HTR-8/SVneo (cell line): ENCODE measurements around the gene CACNG4.
"Not testable (repeated sequence)": the region's sequence is repeated elsewhere in the genome, so short reads cannot be mapped to it uniquely, and the experiment has no call there.

Experiments used
- DNase-seq: peaks from one replicate; pipeline ENCODE4 v3.0.0; 2011; ENCODE audit warnings: low spot score, mixed read lengths; ENCODE audit not compliant: insufficient read length
- FAIRE-seq: peaks from 2 replicates; lab custom pipeline; 2011; peaks lifted over from hg19 to GRCh38; lab: Jason Lieb, UNC

The CACNG4 gene

GRCh38 chr17:66957951-66958579 lies 6.4 kb upstream of the CACNG4 start:
- FAIRE-seq (no peak), DNase-seq (no peak)

DNA sequence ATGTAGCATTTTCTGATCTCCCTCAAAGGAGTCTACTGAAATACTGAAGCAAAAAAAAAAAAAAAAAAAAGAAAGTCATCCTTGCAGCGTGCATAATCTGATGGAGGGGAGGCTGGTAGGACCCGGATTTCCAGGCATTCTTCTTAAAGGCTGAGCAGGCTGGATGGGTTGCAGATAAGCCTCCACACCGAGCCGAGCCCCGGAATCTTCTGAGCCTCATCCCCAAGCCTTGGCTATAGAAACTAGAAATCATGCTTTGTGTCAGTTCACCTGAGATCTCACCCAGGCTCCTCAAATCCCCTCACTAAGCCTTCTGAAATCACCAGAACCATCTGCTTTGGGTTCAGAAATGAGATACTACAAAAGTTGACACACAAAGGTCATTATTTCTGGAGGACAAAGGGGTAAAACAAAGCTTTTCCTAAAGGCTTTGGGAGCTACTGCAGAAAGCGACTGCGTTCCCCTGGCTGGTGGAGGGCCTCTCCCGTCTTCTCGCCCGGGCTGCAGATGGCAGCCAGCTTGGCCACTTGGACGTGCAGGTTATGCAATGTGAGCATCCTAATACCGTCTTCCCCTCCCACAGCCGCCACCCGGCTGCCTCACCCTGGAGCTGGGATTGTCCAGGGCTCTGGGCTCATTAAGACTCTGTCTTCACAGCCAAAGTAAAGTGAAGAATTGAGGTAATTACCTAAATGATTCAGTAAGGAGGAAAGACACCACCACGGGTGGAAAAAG lies 4.7 kb upstream of the CACNG4 start:
- DNase-seq (no peak), FAIRE-seq (no peak)

- FAIRE-seq: peak; percentile 31
- DNase-seq: no peak
Observed at GRCh38 chr17:66960613-66961012, 3.9 kb upstream of the CACNG4 start.

- DNase-seq (no peak), FAIRE-seq (no peak)
Observed at GRCh38 chr17:66963521-66963908, 992 bp upstream of the CACNG4 start.

DNA sequence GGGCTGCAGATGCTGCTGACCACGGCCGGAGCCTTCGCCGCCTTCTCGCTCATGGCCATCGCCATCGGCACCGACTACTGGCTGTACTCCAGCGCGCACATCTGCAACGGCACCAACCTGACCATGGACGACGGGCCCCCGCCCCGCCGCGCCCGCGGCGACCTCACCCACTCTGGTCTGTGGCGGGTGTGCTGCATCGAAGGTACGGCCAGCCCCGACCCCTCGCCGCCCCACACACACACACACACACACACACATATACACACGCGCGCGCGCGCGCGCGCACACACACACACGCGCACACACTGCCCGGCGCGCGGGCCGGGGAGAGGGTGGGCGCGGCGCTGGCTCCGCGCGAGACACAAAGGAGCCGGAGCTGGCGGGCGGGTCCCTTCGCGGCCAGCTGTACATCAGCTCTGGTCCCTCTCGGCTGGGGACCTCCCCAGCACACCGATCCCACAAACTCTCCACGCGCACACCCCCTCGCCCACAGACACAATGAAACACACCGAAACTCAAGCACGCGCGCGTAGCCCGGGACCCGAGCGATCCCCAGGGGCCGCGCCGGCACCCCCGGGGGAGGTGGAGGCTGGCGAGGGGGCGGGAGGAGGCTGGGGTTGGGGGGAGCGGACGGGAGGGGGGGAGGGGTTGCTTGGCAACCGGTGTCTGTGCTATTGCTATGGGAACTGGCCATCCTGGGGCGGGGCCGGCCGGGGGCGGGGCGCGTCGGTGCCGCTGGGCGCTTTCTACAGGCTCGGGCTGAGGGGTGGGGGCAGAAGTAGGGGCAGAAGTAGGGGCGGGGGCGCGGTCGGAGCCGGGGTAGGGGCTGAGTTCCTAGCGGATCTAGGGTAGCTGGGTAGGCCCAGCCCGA lies 658 bp downstream of the CACNG4 start:
- FAIRE-seq: peak; percentile 83
- peak; percentile 63 for DNase-seq

DNA sequence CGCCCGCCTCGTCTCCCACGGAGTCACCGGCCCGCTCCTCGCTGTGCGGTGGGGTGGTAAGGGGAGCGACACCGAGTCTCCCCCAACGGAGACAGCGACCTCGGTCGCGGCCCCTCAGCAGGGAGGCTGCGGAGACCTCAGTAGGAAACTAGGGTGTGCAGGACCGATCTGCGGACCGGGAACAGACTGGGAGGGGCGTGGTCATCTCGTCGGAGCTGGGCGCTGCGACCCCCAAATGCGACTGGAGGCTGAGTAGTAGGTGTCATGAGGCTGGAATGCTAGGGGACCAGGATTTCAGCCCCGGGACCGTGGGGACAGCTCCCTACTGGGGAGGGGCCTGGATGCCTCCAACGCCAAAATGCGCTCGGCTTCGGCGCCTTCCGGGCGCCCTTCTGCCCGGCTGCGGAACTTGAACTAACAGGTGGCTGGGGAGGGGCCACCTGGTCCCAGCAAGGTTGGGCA lies 1.3 kb downstream of the CACNG4 start:
- no peak for DNase-seq
- FAIRE-seq: peak; percentile 28

DNA sequence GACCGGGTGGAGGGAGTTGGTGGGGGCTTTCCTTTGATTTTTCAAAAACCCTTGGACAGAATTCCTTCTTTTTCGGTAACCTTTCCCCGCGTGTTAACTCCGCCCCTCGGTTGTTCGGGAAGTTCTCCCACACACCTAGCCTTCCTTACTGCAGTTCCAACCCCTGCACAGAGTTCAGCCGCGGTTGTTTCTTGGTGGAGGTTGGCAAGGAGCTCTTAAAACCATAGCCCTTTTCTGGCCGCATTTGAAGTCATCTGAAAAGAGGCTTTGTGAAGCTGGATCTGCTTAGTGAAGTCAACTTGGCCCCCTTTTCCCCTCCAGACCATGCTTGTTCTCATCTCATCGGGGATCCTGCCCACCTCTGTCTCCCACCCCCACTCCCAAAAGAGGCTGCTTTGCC lies 1.8 kb downstream of the CACNG4 start:
- no peak for DNase-seq
- FAIRE-seq: no peak

DNA sequence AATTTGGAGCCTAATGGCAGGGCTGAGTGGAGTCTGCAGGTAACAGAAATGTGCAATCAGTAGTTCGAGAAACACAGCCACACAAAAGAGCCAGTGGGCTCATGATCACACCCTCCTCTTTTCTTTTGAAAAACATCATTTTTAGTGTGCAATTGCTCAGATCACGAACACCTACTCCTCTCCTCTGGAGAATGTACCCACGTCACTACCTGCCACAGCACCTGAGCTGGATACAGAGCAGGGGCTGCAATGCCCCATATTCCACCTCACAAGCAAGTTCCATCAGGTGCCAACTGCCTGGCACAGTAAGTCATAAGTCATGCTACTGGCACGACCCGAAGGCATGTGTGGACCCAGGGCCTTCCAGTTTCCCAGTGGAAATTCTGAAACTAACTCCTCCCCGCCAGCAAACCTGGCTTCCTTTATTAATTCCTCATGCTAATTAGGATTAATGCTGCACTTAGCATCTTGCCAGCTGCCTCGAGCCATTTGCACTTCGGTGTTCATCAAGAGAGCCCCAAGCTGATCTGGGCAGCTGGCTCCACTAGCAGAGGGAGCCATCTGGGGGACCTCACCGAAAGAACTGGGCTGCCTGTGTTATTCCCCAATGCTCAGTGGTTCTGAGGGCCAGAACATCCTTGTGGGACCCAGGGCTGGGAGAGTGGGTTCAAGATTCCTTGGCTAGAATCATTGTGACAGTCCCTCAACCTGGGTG lies 2.4 kb downstream of the CACNG4 start:
- DNase-seq (no peak), FAIRE-seq (no peak)

DNA sequence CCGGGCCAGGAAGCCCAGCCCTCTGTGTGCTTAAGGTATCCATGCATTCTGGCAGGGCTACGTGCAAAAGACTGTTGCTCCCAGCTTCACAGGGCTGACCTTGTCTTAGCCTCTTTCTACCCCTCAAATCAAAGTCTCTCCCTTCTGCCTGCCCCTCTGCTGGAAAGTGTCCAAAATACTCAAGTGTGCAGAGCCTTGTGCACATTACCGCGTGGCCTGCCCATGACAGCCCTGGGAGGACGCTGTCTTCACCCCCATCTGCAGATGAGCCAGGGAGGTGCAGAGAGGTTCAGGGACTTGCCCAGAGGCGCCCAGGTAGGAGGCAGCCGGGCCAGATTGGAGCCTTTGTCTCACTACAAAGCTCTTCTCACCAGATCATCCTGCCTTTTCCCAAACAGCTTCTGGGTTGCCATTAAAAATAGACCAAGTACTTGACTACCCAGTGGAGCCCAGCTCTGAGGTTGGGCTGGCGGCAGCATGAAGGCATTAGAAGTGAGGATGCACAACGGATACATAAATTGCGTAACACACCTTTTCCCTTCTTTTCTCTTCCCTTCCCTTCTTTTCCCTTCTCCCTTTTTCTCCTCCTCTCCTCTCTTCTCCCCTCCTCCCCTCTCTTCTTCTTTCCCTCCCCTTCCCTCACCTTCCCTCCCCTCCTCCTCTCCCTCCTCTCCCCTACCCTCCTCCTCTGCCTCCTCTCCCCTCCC lies 3.5 kb downstream of the CACNG4 start:
- FAIRE-seq (peak; percentile 38), DNase-seq (no peak)

- no peak for FAIRE-seq
- DNase-seq: no peak
Observed at GRCh38 chr17:66968916-66969315, 4.4 kb downstream of the CACNG4 start.

DNA sequence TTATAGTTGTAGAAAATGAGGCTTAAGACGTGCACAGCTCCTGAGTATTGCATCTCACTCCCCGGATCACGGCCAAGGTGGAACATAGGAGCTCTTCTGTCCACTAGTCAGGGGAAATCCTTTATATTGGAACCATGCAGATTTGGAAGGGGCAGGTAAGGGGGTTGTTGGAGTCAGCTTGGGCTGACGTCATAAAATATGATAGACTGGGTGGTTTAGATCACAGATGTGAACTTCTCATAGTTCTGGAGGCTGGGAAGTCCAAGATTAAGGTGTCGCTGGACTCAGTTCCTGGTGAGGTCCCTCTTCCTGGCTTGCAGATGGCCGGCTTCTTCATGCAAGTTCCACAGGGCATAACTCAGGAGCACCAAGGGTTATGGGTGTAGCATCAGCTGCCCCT lies 5.6 kb downstream of the CACNG4 start:
- DNase-seq: no peak

GRCh38 chr17:66970797-66971196 lies 6.3 kb downstream of the CACNG4 start:
- no peak for DNase-seq
- no peak for FAIRE-seq

More for the DNA sequence above, 5.6 kb downstream of the CACNG4 start:
- FAIRE-seq: no peak

DNA sequence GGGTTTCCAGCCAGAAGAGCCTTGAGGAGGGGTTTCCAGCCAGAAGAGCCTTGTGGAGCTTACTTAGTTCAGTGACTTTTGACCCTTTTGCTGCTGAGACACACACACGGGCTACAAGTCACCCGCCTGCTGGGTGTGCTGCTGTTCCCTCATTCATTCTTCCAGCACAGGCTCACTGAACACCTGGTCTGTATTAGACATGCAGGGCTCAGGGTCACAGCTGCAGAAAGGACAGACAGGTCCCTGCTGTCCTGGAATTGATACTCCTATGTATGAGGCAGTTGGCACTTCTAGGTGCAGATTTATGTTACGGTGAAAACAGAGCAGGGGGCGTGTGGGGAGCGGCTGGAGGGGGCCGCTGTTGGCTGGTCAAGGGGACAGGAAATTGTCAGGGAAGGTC lies 6.8 kb downstream of the CACNG4 start:
- FAIRE-seq (peak; percentile 42), DNase-seq (no peak)

DNA sequence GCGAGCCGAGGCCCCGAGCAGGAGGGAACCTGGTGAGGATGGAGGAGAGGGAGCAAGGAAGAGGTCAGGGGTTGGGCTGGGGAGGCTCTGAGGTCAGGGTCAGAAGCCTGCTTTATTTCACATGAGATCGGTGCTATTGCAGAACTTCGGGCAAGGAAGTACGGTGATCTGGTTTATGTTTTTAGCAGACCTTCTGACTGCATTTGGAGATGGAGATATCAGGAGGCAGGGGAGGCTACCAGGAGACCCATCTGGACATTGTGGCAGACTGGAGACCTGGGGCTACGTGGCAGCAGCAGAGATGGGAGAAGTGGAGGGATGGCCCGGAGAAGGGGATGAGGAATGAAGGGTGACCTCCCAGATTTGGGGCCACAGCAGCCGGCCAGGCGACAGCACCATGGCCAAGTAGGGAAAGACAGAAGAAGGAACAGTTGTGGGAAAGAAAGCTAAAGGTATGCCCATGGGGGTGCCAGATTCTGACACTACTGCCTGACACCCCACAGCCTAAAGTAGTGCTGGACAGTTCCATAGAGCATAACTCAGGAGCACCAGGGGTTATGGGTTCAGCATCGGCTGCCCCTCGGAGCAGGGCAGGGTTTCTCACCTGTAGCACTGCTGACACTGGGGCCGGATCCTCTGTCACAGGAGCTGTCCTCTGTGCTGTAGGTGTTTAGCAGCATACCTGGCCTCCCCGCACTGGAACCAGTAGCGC lies 7.4 kb downstream of the CACNG4 start:
- FAIRE-seq: peak; percentile 16
- DNase-seq: no peak

DNA sequence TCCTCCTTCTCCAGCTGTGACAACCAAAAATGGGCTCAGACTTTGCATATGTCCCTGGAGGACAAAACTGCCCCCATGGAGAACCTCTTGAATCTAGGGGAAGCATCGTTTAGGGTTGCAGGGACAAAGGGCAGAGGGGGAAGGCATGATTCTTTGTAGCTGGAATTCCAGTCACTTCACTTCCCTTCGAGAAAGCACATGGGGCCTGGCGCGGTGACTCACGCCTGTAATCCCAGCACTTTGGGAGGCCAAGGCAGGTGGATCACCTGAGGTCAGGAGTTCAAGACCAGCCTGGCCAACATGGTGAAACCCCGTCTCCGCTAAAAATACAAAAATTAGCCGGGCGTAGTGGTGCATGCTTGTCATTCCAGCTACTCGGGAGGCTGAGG lies 7.9 kb downstream of the CACNG4 start:
- FAIRE-seq, DNase-seq: not testable (repeated sequence)

- FAIRE-seq: no peak
Observed at GRCh38 chr17:66975188-66975587, 10.7 kb downstream of the CACNG4 start.

DNA sequence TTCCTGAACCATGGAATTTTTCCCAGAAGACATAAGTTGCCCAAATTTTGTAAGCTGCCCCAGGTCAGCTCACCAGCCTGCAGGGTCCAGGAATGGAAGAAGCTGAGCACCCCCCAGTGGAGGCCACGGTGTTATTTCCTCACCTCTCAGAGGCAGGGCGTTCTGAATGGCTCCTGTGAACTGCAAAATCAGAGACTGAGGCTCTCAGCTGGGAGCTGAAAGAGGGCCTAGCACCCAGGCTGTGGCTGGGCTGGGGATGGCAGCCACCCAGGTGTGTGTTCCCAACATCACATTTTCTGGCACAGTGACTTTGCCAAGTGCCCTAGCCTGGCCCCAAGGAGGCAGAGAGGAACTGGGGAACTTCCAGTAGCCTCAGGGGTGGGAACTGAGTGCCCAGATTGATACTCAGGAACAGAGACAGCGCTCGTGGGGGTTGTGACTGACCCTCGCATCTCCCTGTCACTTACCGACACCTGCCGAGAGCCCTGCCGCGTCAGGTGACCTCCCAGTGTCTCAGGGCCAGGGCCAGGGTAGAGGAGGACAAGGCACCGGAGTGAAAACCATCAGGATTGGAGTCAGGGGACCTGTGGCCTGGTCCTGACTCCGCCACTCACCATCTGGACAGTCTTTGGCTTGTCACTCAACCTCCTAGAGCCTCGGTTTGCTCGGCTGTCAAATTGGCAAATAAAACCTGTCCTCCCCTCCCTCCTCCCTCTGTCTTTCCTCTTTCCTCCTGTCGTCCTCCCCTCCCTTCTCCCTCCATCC lies 11.3 kb downstream of the CACNG4 start:
- DNase-seq (peak; percentile 76), FAIRE-seq (peak; percentile 44)

More at GRCh38 chr17:66975188-66975587, 10.7 kb downstream of the CACNG4 start:
- no peak for DNase-seq

GRCh38 chr17:66976379-66976663 lies 11.8 kb downstream of the CACNG4 start:
- FAIRE-seq: peak; percentile 20
- DNase-seq: no peak
